A673 (cell line): Measurements from ENCODE around the gene S100A10. TPM values are rescaled to one million over a fixed set of nuclear protein-coding genes. Genes with fewer than 3 reads are reported as not detected.

Experiments used
- BruUV-seq: library from RNA; stranded (reverse); fragments of 400-500 nt; replicated peaks from 2 replicates; lab custom pipeline; 2021; lab: Mats Ljungman, UMichigan
- CTCF ChIA-PET: fragments of 300-600 bp; sonication (Branson Sonifier 250); formaldehyde crosslinking; loops from one replicate; lab custom pipeline; 2022; ENCODE audit warnings: antibody characterized with exemption; lab: Charles Lee
- POLR2A ChIA-PET: fragments of 300-600 bp; sonication (Branson Sonifier 250); formaldehyde crosslinking; loops from one replicate; lab custom pipeline; 2022; ENCODE audit warnings: antibody characterized with exemption; ENCODE audit not compliant: low non-redundant PET; lab: Charles Lee
- DNase-seq: peaks from one replicate; pipeline ENCODE4 v3.0.0-alpha.2; 2015; ENCODE audit warnings: low spot score
- H3K27ac ChIP-seq: fragments of 200-600 bp; sonication (generic); 2 replicates; pipeline ENCODE4 v1.5.1; 2016; ENCODE audit warnings: mixed run types, low read depth, mild to moderate bottlenecking, mixed read lengths, antibody characterized with exemption, low read length; ENCODE audit not compliant: poor library complexity, severe bottlenecking
- H3K27me3 ChIP-seq: fragments of 200-600 bp; sonication (generic); replicated peaks from 2 replicates; pipeline ENCODE4 v1.6.1; 2017; ENCODE audit warnings: mixed run types, low read depth, mild to moderate bottlenecking, mixed read lengths, antibody characterized with exemption, low read length; ENCODE audit not compliant: insufficient read depth, poor library complexity
- H3K36me3 ChIP-seq: fragments of 200-600 bp; sonication (generic); 2 replicates; pipeline ENCODE4 v1.6.1; 2016; ENCODE audit warnings: mixed run types, mild to moderate bottlenecking, mixed read lengths, antibody characterized with exemption, low read length; ENCODE audit not compliant: insufficient read depth, poor library complexity, severe bottlenecking
- H3K4me1 ChIP-seq: fragments of 200-600 bp; sonication (generic); 2 replicates; pipeline ENCODE4 v1.6.1; 2017; ENCODE audit warnings: mixed run types, mild to moderate bottlenecking, mixed read lengths, antibody characterized with exemption, low read length; ENCODE audit not compliant: insufficient read depth, poor library complexity, severe bottlenecking
- H3K4me3 ChIP-seq: fragments of 200-600 bp; sonication (generic); 2 replicates; pipeline ENCODE4 v1.5.1; 2016; ENCODE audit warnings: low read depth, mixed run types, mild to moderate bottlenecking, mixed read lengths, low read length; ENCODE audit not compliant: poor library complexity, severe bottlenecking
- H3K9me3 ChIP-seq: fragments of 200-600 bp; sonication (generic); 2 replicates; pipeline ENCODE4 v1.6.1; 2016; ENCODE audit warnings: mixed run types, low read depth, mild to moderate bottlenecking, mixed read lengths, antibody characterized with exemption, low read length; ENCODE audit not compliant: poor library complexity, severe bottlenecking
- CTCF ChIP-seq: fragments of 300-800, 200-600 bp; sonication (generic); conservative IDR thresholded peaks from 2 replicates; pipeline ENCODE4 v1.5.1; 2017; ENCODE audit warnings: low read depth, mild to moderate bottlenecking, antibody characterized with exemption, low read length, moderate library complexity, mixed read lengths
- EZH2 ChIP-seq: fragments of 200-600 bp; sonication (generic); IDR thresholded peaks from 2 replicates; pipeline ENCODE4 v1.6.1; 2017; ENCODE audit warnings: borderline replicate concordance, low read depth, mild to moderate bottlenecking, mixed read lengths, antibody characterized with exemption, low read length; ENCODE audit not compliant: poor library complexity, severe bottlenecking
- intact Hi-C: fragments of 100-400 bp; cut with micrococcal nuclease; formaldehyde crosslinking; loops from one replicate; pipeline ENCODE4 v1.10.0; 2022; ENCODE audit not compliant: unreplicated experiment
- total RNA-seq: library from RNA; stranded (reverse); gene quantifications from 2 replicates; pipeline ENCODE4 v1.2.3, GENCODE V29; 2021

Gene S100A10
- total RNA-seq, 1 experiment from 2014 or later: 42.4 TPM

- ChIA-PET CTCF (no interaction called here), POLR2A (no interaction called here)
- Histone ChIP-seq H3K27ac (no peak overlapping the region), H3K36me3 (no peaks in the 10 kb centered on the region), H3K4me3 (no peak overlapping the region), H3K27me3 (no peaks in the 10 kb centered on the region), H3K9me3 (no peaks in the 10 kb centered on the region), H3K4me1 (no peaks in the 10 kb centered on the region)
- intact Hi-C loops: no loop called here
- DNase-seq: no peak
- BruUV-seq: no TSS peak
- TF ChIP-seq CTCF: no peak
- no peak for TF ChIP-seq EZH2
Measured at GRCh38 chr1:152021569-152021968, 27.9 kb upstream of the S100A10 start.

GRCh38 chr1:152020849-152021248 lies 27.2 kb upstream of the S100A10 start:
- DNase-seq: no peak
- TF ChIP-seq CTCF (no peak), EZH2 (no peak)
- ChIA-PET CTCF (no interaction called here), POLR2A (no interaction called here)
- intact Hi-C loops: no loop called here
- Histone ChIP-seq H3K27me3 (no peaks in the 10 kb centered on the region), H3K4me3 (no peak overlapping the region), H3K27ac (no peak overlapping the region), H3K4me1 (no peaks in the 10 kb centered on the region), H3K9me3 (no peaks in the 10 kb centered on the region), H3K36me3 (no peaks in the 10 kb centered on the region)
- BruUV-seq: no TSS peak

- CTCF ChIA-PET: no interaction called here
- intact Hi-C loops: no loop called here
Measured at GRCh38 chr1:152018537-152018936, 24.9 kb upstream of the S100A10 start.

More at GRCh38 chr1:152018537-152018936, 24.9 kb upstream of the S100A10 start:
- H3K9me3 ChIP-seq: no peaks in the 10 kb centered on the region
- DNase-seq: peak; percentile 54
- no peaks in the 10 kb centered on the region for H3K36me3 ChIP-seq
- no peak overlapping the region for H3K4me3 ChIP-seq
- peaks cover 4% of the 10 kb centered on the region for H3K27me3 ChIP-seq
- no peak for TF ChIP-seq EZH2
- peak; percentile 63 for TF ChIP-seq CTCF
- no peaks in the 10 kb centered on the region for H3K4me1 ChIP-seq
- no TSS peak for BruUV-seq
- POLR2A ChIA-PET: no interaction called here
- H3K27ac ChIP-seq: no peak overlapping the region
